Adrenal gland (tissue), 12 donors: Measurements from ENCODE around the gene UBE3D. TPM values are rescaled to one million over a fixed set of nuclear protein-coding genes. Genes with fewer than 3 reads are reported as not detected.
"Not testable (repeated sequence)": the region's sequence is repeated elsewhere in the genome, so short reads cannot be mapped to it uniquely, and the experiment has no call there.

Experiments
- DNase-seq, 7 donors: peaks; one replicate each; pipeline ENCODE4 v3.0.0-alpha.2; 2019 to 2020
- H3K27ac ChIP-seq, 5 donors: fragments of 200-600 bp; sonication (generic) in 4 of 5; 1 replicate in 3 of 5; 2 replicates in 2 of 5; pipeline versions ENCODE4 v1.5.1 to v1.8.0; 2016 to 2020; ENCODE audit warnings: mild to moderate bottlenecking in 1 of 5
- H3K27me3 ChIP-seq: fragments of 200-600 bp; 2 replicates; pipeline ENCODE4 v1.8.0; 2021
- H3K36me3 ChIP-seq, 2 donors: fragments of 200-600 bp; replicated peaks in 1 of 2; 1 replicate in 1 of 2; 2 replicates in 1 of 2; pipeline versions ENCODE4 v1.5.1 to v1.8.0; 2018 to 2022
- H3K4me1 ChIP-seq, 2 donors: fragments of 200-600 bp; replicated peaks in 1 of 2; 1 replicate in 1 of 2; 2 replicates in 1 of 2; pipeline versions ENCODE4 v1.5.1 to v1.8.0; 2018 to 2021
- H3K4me3 ChIP-seq, 4 donors: fragments of 200-600 bp; sonication (generic) in 3 of 4; one replicate each; pipeline ENCODE4 v1.5.1; 2016 to 2018
- H3K9me3 ChIP-seq, 3 donors: fragments of 200-600 bp; sonication (generic) in 1 of 3; replicated peaks in 1 of 3; 1 replicate in 2 of 3; 2 replicates in 1 of 3; pipeline versions ENCODE4 v1.5.1 to v1.8.0; 2016 to 2021
- CTCF ChIP-seq, 6 experiments: fragments of 450-650 bp in 4 of 6; fragments of 200-600 bp in 2 of 6; sonication (generic) in 1 of 6; IDR thresholded peaks; 1 replicate in 5 of 6; 2 replicates in 1 of 6; pipeline versions ENCODE4 v1.5.1 to v1.8.0; 2016 to 2021; ENCODE audit warnings: antibody characterized with exemption in 6 of 6, mild to moderate bottlenecking in 2 of 6, moderate library complexity in 1 of 6
- POLR2A ChIP-seq, 2 donors: fragments of 450-650 bp; IDR thresholded peaks; one replicate each; pipeline ENCODE4 v1.6.1; 2017; ENCODE audit warnings: antibody characterized with exemption in 2 of 2, mild to moderate bottlenecking in 2 of 2, moderate library complexity in 1 of 2
- WGBS, 4 donors: extraction: QIAGEN DNeasy Blood & Tissue Kit in 2 of 4; methylation state at CpG; one replicate each; pipeline versions ENCODE4 v1.1.5 to v1.1.7; 2013 to 2017; 5-methylcytosine and 5-hydroxymethylcytosine counted together
- intact Hi-C, 2 donors: fragments of 100-400 bp; cut with DNase I; formaldehyde crosslinking; loops; one replicate each; pipeline versions ENCODE4 v1.14.1 to v1.15.0; 2022 to 2023
- polyA plus RNA-seq, 3 donors: library from polyadenylated mRNA; stranded (reverse); fragments of 200-250 nt in 2 of 3; fragments of 350-450 nt in 1 of 3; fragmentation: Illumina TruSeq in 1 of 3; extraction: RNeasy Lipid Tissue Mini Kit (QIAGEN cat#74804) in 1 of 3; gene quantifications; one replicate each; pipeline ENCODE4 v1.2.3, GENCODE V29; 2013 to 2014
- total RNA-seq, 9 donors: library from RNA; depleted of rRNA in 4 of 9; stranded (reverse); fragments of >200 nt in 4 of 9; fragments of 120-200 nt in 1 of 9; fragmentation: NEBNext Ultra II Directional in 1 of 9; extraction: Animal tissue kit (Norgen Biotek cat#: 25700) in 1 of 9; gene quantifications; one replicate each; pipeline versions ENCODE4 v1.1.0 to v1.2.4, GENCODE V29; 2013 to 2023
- donor health status: healthy with polysubstance abuse.
- donor health status: Bipolar disorder and iron deficiency.
- donor health status: DM: yes; HTN: yes; CAD: no.
- donor health status: DM: no; HTN: no; CAD: no.
- donor health status: DM: no; HTN: no; CAD: no.
- donor health status: DM: yes; HTN: yes; CAD: no.

The UBE3D gene
- total and polyA plus RNA-seq, 12 donors: 1.3 to 15.9 (median 7.7) TPM

- no peak overlapping the region for H3K4me3 ChIP-seq
- TF ChIP-seq CTCF (IDR thresholded peaks at IDR 0.05) (no peak), POLR2A (IDR thresholded peaks at IDR 0.05) (no peak)
- H3K4me1 ChIP-seq: no peaks in the 10 kb centered on the region
- no peaks in the 10 kb centered on the region for H3K9me3 ChIP-seq
- intact Hi-C loops: no loop called here
- no peak for DNase-seq
- WGBS, 4 donors: 93 to 97% (median 94%) methylated on average over 4 of the region's 4 CpGs
- no peaks in the 10 kb centered on the region for H3K27me3 ChIP-seq
- no peaks in the 10 kb centered on the region for H3K36me3 ChIP-seq
- H3K27ac ChIP-seq: no peak overlapping the region
These were observed 45.9 kb downstream of the UBE3D start for GRCh38 chr6:83019741-83020140.

DNA sequence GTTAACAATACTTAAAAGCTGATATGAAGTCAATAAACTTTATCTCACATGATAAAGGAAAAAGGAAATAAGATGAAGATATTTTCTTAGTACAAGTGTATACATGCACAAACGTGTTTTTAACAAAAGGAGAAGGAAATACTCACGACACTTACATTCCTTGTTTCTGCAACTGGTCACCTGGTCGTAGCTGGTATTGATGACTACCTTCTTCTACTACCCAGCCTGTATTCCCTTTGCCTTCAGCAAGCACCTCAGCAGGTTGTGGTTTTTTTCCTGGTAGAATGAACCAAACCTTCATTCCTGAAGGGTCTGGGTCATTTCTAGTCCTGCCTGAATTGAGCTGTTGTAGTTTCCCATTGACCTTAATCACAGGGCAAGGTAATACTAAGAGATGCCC lies 54.5 kb downstream of the UBE3D start:
- H3K27ac ChIP-seq, DNase-seq, H3K36me3 ChIP-seq, H3K4me1 ChIP-seq, H3K4me3 ChIP-seq, H3K27me3 ChIP-seq, intact Hi-C loops, H3K9me3 ChIP-seq: not testable (repeated sequence)
- 86 to 97% (median 89%) methylated on average over 3 of the region's 3 CpGs for WGBS, 4 donors

DNA sequence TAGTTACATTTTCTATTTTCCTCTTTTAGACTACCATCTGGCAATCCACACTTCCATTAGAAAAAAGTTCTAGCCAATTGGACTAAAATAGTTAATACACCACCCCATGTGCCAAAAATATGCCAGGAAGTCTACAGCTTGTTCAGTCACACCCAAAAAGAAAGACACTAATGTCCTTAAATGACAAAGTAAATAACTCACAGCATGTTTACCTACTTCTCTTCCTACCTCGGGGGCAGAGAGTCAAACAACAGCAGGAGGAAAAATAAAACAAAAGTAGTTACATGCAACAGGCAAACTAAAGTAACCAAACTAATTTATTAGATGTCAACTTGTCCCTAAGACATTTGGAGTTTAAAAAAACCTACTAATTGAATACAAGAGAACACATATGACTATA lies 57.0 kb downstream of the UBE3D start:
- Histone ChIP-seq H3K27me3 (no peaks in the 10 kb centered on the region), H3K36me3 (no peaks in the 10 kb centered on the region), H3K27ac (no peak overlapping the region), H3K4me1 (no peaks in the 10 kb centered on the region), H3K4me3 (no peak overlapping the region), H3K9me3 (no peaks in the 10 kb centered on the region)
- 43 to 65% (median 57%) methylated on average over 1 of the region's 1 CpG for WGBS, 4 donors
- TF ChIP-seq CTCF (IDR thresholded peaks at IDR 0.05): no peak
- no peak for TF ChIP-seq POLR2A (IDR thresholded peaks at IDR 0.05)
- DNase-seq: no peak
- intact Hi-C loops: no loop called here

DNA sequence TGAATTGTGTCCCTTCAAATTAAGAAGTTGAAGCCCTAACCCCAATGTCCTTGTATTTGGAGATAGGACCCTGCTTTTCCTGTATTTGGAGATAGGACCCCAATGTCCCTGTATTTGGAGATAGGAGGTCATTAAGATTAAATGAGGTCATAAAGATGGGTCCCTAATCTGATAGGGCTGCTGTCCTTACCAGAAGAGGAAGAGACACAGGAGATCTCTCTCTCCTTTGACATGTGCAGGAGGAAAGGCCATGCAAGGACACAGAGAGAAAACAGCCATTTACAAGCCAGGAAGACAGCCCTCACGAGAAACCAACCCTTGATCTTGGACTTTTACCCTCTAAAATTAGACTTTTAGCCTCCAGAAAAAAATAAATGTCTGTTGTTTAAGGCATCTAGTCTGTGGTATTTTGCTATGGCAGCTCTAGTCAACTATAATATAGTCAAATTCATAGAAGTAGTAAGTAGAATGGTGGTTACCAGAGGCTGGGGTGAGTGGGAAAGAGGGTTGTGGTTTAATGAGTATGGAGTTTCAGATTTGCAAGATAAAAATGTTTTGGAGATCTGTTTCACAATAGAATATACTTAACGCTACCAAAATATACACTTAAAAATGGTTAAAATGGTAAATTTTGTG lies 59.3 kb downstream of the UBE3D start:
- intact Hi-C loops: no loop called here
- Histone ChIP-seq H3K4me3 (no peak overlapping the region), H3K27ac (no peak overlapping the region), H3K27me3 (no peaks in the 10 kb centered on the region), H3K4me1 (no peaks in the 10 kb centered on the region), H3K9me3 (no peaks in the 10 kb centered on the region), H3K36me3 (no peaks in the 10 kb centered on the region)
- TF ChIP-seq CTCF (IDR thresholded peaks at IDR 0.05) (no peak), POLR2A (IDR thresholded peaks at IDR 0.05) (no peak)
- WGBS, 4 donors: 82 to 89% (median 84%) methylated on average over 2 of the region's 2 CpGs
- no peak for DNase-seq

GRCh38 chr6:82996156-82996555 lies 69.5 kb downstream of the UBE3D start:
- H3K27ac ChIP-seq: no peak overlapping the region
- intact Hi-C loops: no loop called here

More at GRCh38 chr6:82996156-82996555, 69.5 kb downstream of the UBE3D start:
- TF ChIP-seq CTCF (IDR thresholded peaks at IDR 0.05): no peak
- no peak for TF ChIP-seq POLR2A (IDR thresholded peaks at IDR 0.05)
- Histone ChIP-seq H3K4me1 (no peaks in the 10 kb centered on the region), H3K9me3 (no peaks in the 10 kb centered on the region), H3K27me3 (no peaks in the 10 kb centered on the region), H3K36me3 (no peaks in the 10 kb centered on the region), H3K4me3 (no peak overlapping the region)
- DNase-seq: no peak
